Colonic mucosa (tissue), 4 donors: Measurements from ENCODE around the gene SCAI. TPM values are rescaled to one million over a fixed set of nuclear protein-coding genes. Genes with fewer than 3 reads are reported as not detected.

ENCODE experiments used
- DNase-seq: peaks from one replicate; pipeline ENCODE4 v3.0.0-alpha.2; 2020
- H3K27ac ChIP-seq: fragments of 200-600 bp; one replicate; pipeline ENCODE4 v1.8.0; 2021
- H3K27me3 ChIP-seq: fragments of 200-600 bp; one replicate; pipeline ENCODE4 v1.8.0; 2021
- H3K36me3 ChIP-seq: fragments of 200-600 bp; one replicate; pipeline ENCODE4 v1.8.0; 2021
- H3K4me1 ChIP-seq: fragments of 200-600 bp; one replicate; pipeline ENCODE4 v1.8.0; 2021; ENCODE audit warnings: mild to moderate bottlenecking
- H3K4me3 ChIP-seq: fragments of 200-600 bp; one replicate; pipeline ENCODE4 v1.8.0; 2021
- H3K9ac ChIP-seq, 2 donors: one replicate each; pipeline ENCODE4 v1.7.0; 2013; ENCODE audit warnings: control low read depth in 2 of 2, low read depth in 2 of 2, low read length in 2 of 2
- H3K9me3 ChIP-seq: fragments of 200-600 bp; one replicate; pipeline ENCODE4 v1.8.0; 2021
- intact Hi-C: fragments of 100-400 bp; cut with DNase I; formaldehyde crosslinking; loops from one replicate; pipeline ENCODE4 v1.14.1; 2022
- total RNA-seq, 2 donors: library from RNA; stranded (reverse); fragmentation: NEBNext Ultra II Directional in 1 of 2; extraction: Animal tissue kit (Norgen Biotek cat#: 25700) in 1 of 2; gene quantifications; one replicate each; pipeline ENCODE4 v1.2.1, GENCODE V29; 2021
- TF ChIP-seq, protein P1 (sequence below): fragments of 200-600 bp; IDR thresholded peaks from one replicate; pipeline ENCODE4 v1.8.0; 2022; ENCODE audit warnings: antibody characterized with exemption, mild to moderate bottlenecking
- donor health status: healthy.
- donor health status: DM: no; HTN: no; CAD: no.
- donor health status: DM: no; HTN: no; CAD: no.

SCAI gene
- total RNA-seq, 2 donors from 2014 or later: 6.7 to 8.3 TPM

DNA sequence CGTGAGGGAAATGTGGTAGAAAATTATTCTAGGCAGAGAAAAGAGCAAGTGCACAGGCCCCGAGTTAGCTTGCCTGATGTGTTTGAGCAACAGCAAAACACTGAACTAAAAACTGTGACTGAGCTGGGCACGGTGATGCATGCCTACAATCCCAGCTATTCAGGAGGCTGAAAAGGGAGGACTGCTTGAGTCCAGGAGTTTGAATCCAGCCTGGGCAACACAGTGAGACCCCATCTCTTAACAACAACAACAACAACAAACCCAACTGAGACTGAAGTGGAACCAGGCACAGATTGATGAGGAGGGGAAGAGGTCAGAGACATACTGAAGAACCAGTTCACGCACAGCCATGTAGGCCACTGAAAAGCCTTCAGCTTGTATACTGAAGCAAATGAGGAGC lies 42.5 kb downstream of the SCAI start:
- no peak overlapping the region for H3K27ac ChIP-seq
- TF ChIP-seq, protein P1, sequence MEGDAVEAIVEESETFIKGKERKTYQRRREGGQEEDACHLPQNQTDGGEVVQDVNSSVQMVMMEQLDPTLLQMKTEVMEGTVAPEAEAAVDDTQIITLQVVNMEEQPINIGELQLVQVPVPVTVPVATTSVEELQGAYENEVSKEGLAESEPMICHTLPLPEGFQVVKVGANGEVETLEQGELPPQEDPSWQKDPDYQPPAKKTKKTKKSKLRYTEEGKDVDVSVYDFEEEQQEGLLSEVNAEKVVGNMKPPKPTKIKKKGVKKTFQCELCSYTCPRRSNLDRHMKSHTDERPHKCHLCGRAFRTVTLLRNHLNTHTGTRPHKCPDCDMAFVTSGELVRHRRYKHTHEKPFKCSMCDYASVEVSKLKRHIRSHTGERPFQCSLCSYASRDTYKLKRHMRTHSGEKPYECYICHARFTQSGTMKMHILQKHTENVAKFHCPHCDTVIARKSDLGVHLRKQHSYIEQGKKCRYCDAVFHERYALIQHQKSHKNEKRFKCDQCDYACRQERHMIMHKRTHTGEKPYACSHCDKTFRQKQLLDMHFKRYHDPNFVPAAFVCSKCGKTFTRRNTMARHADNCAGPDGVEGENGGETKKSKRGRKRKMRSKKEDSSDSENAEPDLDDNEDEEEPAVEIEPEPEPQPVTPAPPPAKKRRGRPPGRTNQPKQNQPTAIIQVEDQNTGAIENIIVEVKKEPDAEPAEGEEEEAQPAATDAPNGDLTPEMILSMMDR: no peak
- no peak for DNase-seq
- intact Hi-C loops: no loop called here
- no peaks in the 10 kb centered on the region for H3K4me1 ChIP-seq
- no peak overlapping the region for H3K4me3 ChIP-seq
- H3K36me3 ChIP-seq: no peaks in the 10 kb centered on the region
- no peaks in the 10 kb centered on the region for H3K9me3 ChIP-seq
- H3K27me3 ChIP-seq: no peaks in the 10 kb centered on the region
- no peak overlapping the region for H3K9ac ChIP-seq

DNA sequence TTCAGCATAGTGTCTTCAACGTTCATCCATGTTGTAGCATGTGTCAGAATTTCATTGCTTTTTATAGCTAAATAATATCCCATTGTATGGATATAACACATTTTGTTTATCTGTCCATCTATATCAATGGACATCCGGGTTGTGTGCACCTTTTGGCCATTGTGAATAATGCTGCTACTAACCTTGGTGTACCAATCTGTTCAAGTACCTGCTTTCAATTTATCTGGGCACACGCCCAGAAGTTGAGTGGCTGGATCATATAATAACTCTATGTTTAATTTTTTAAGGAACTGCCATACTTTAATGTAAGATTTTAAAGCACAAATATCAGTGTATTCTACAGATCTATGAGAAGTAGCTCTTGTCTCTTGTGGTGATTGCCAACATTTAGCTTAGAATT lies 43.5 kb downstream of the SCAI start:
- Histone ChIP-seq H3K4me1 (no peaks in the 10 kb centered on the region), H3K9me3 (no peaks in the 10 kb centered on the region), H3K27ac (no peak overlapping the region), H3K36me3 (no peaks in the 10 kb centered on the region), H3K4me3 (no peak overlapping the region), H3K9ac (no peak overlapping the region), H3K27me3 (no peaks in the 10 kb centered on the region)
- TF ChIP-seq, protein P1: no peak
- intact Hi-C loops: no loop called here
- DNase-seq: no peak

DNA sequence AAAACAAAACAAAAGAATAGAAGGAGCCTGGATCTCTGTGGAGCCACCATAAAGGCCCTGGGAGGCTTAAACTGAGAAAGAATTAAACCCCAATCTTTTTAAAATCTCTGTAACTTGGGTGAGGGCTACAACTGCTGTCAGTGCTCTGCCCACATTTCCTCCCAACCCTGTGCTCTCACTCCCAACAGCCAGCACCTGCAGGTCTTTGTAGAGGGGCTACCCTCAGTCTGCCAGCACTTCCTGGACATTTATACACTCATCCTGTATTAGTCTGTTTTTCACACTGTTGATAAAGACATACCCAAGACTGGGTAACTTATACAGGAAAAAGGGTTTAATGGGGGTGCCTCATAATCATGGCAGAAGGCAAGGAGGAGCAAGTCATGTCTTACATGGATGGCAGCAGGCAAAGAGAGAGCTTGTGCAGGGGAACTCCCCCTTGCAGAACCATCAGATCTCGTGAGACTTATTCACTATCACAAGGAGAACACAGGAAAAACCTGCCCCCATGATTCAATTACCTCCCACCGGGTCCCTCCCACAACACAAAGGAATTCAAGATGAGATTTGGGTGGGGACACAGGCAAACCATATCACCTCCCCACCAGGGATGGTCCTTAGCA lies 47.4 kb downstream of the SCAI start:
- TF ChIP-seq, protein P1: no peak
- H3K4me1 ChIP-seq: no peaks in the 10 kb centered on the region
- no peak overlapping the region for H3K9ac ChIP-seq
- H3K27ac ChIP-seq: no peak overlapping the region
- no peak for DNase-seq
- no peaks in the 10 kb centered on the region for H3K36me3 ChIP-seq
- H3K9me3 ChIP-seq: no peaks in the 10 kb centered on the region
- H3K4me3 ChIP-seq: no peak overlapping the region
- intact Hi-C loops: no loop called here
- no peaks in the 10 kb centered on the region for H3K27me3 ChIP-seq

DNA sequence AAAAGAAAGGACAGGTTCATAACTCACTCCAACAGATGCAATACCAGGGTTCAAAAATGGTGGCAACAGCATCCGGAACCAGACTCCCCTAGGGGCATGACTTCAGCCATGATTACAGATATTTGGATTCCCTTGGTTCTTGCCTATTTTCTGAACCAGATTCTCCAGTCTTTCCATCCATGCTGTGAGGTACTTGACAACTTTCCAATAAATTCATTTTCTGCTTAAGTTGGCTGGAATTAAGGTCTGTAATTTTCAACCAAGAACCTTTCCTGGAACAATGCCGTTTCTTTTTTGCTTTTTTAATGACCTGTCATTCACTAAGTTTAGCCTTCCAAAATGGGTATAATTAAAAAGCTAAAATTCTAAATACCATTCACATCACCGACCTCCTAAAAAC lies 52.2 kb downstream of the SCAI start:
- H3K36me3 ChIP-seq: no peaks in the 10 kb centered on the region
- no peak for DNase-seq
- H3K9me3 ChIP-seq: no peaks in the 10 kb centered on the region
- TF ChIP-seq, protein P1: no peak
- H3K27me3 ChIP-seq: no peaks in the 10 kb centered on the region
- H3K4me1 ChIP-seq: no peaks in the 10 kb centered on the region
- H3K4me3 ChIP-seq: no peak overlapping the region
- intact Hi-C loops: no loop called here
- no peak overlapping the region for H3K27ac ChIP-seq
- H3K9ac ChIP-seq: no peak overlapping the region

DNA sequence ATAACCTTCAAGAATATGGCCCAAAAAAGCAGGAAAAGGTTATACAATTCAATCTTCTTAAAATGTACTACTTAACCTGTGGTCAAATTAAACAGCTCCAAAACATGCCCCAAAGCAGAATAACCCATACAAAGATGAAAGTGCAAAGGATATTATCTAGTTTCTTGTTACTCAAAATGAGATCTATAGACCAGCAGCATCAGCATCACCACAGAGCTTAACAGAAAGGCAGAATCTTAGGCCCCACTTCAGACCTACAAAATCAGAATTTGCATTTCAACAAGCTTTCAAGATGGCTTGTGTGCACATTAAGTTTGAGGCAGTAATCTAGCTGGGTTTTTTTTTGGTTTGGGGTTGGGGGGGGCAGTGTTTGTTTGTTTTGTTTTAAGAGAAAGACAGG lies 54.0 kb downstream of the SCAI start:
- H3K36me3 ChIP-seq: no peaks in the 10 kb centered on the region
- H3K4me1 ChIP-seq: no peaks in the 10 kb centered on the region
- no peak overlapping the region for H3K27ac ChIP-seq
- H3K9me3 ChIP-seq: no peaks in the 10 kb centered on the region
- DNase-seq: no peak
- TF ChIP-seq, protein P1: no peak
- H3K9ac ChIP-seq: no peak overlapping the region
- intact Hi-C loops: no loop called here
- no peak overlapping the region for H3K4me3 ChIP-seq
- H3K27me3 ChIP-seq: no peaks in the 10 kb centered on the region
